ENCODE data around the gene TBC1D19. TPM values are rescaled to one million over a fixed set of nuclear protein-coding genes. Genes with fewer than 3 reads are reported as not detected.
"Not testable (repeated sequence)": the region's sequence is repeated elsewhere in the genome, so short reads cannot be mapped to it uniquely, and the experiment has no call there.

TBC1D19 gene
- total and polyA plus RNA-seq, 4 donors, result 2.1 to 41.6 (median 8.3) TPM

- no peaks in the 10 kb centered on the region for H3K27me3 ChIP-seq (ENCODE audit: control insufficient read depth in 3 of 3, insufficient read depth in 3 of 3, low read length in 2 of 3)
- TF ChIP-seq, protein P1, sequence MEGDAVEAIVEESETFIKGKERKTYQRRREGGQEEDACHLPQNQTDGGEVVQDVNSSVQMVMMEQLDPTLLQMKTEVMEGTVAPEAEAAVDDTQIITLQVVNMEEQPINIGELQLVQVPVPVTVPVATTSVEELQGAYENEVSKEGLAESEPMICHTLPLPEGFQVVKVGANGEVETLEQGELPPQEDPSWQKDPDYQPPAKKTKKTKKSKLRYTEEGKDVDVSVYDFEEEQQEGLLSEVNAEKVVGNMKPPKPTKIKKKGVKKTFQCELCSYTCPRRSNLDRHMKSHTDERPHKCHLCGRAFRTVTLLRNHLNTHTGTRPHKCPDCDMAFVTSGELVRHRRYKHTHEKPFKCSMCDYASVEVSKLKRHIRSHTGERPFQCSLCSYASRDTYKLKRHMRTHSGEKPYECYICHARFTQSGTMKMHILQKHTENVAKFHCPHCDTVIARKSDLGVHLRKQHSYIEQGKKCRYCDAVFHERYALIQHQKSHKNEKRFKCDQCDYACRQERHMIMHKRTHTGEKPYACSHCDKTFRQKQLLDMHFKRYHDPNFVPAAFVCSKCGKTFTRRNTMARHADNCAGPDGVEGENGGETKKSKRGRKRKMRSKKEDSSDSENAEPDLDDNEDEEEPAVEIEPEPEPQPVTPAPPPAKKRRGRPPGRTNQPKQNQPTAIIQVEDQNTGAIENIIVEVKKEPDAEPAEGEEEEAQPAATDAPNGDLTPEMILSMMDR (IDR thresholded peaks at IDR 0.05; ENCODE audit: control extremely low read depth, extremely low read depth), result no peak
- no peak overlapping the region for H3K27ac ChIP-seq (ENCODE audit: low read depth in 1 of 2, low read length in 1 of 2)
- peaks cover 1 to 9% (median 3%) of the 10 kb centered on the region in 4 donors for H3K36me3 ChIP-seq (ENCODE audit: control insufficient read depth in 4 of 4, insufficient read depth in 4 of 4, low read length in 4 of 4)
- no peak overlapping the region for H3K4me3 ChIP-seq
- no peak overlapping the region for H3K9ac ChIP-seq (ENCODE audit: insufficient read depth in 1 of 2, low read length in 2 of 2)
- H3K9me3 ChIP-seq (ENCODE audit: control insufficient read depth in 4 of 4, insufficient read depth in 3 of 4, low read length in 3 of 4), result peaks cover 0 to 1% (median 0%) of the 10 kb centered on the region in 4 donors
- DNase-seq (no peak), ATAC-seq (ENCODE audit: insufficient read depth, low FRiP score) (no peak)
- 95 to 98% methylated on average over 4 of the region's 4 CpGs for WGBS, 2 donors
- no peaks in the 10 kb centered on the region for H3K4me1 ChIP-seq (ENCODE audit: control insufficient read depth in 5 of 5, insufficient read depth in 5 of 5, low read length in 5 of 5)
These were observed 108.3 kb downstream of the TBC1D19 start for GRCh38 chr4:26692014-26692726.

GRCh38 chr4:26694131-26694530, 110.2 kb downstream of the TBC1D19 start:
- not testable (repeated sequence) for H3K9me3 ChIP-seq (ENCODE audit: control insufficient read depth in 4 of 4, insufficient read depth in 3 of 4, low read length in 3 of 4); H3K36me3 ChIP-seq (ENCODE audit: control insufficient read depth in 4 of 4, insufficient read depth in 4 of 4, low read length in 4 of 4); H3K4me1 ChIP-seq (ENCODE audit: control insufficient read depth in 5 of 5, insufficient read depth in 5 of 5, low read length in 5 of 5); DNase-seq; H3K4me3 ChIP-seq; ATAC-seq (ENCODE audit: insufficient read depth, low FRiP score); H3K27ac ChIP-seq (ENCODE audit: low read depth in 1 of 2, low read length in 1 of 2); H3K9ac ChIP-seq (ENCODE audit: insufficient read depth in 1 of 2, low read length in 2 of 2); H3K27me3 ChIP-seq (ENCODE audit: control insufficient read depth in 3 of 3, insufficient read depth in 3 of 3, low read length in 2 of 3)
- WGBS, 2 donors, result 97% methylated on average over 13 of the region's 13 CpGs

DNA sequence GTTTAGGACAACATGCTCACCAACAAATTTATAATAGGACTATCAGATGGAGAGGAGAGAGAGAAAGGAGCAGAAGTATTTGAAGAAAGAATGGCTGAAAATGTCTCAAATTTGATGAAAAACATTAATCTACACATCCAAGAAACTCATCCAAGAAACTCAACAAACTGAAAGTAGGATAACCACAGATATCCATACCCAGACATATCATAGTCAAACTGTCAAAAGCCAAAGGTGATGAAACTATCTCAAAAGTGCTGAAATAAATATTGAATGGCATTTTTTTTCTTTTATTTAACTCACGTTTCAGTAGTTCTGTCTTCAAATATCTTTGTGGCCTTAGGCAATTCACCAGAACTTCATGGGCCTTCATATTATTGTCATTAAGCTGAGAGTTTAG, 116.2 kb downstream of the TBC1D19 start:
- Histone ChIP-seq H3K4me1 (ENCODE audit: control insufficient read depth in 5 of 5, insufficient read depth in 5 of 5, low read length in 5 of 5) (no peaks in the 10 kb centered on the region), H3K27ac (ENCODE audit: low read depth in 1 of 2, low read length in 1 of 2) (no peak overlapping the region), H3K9ac (ENCODE audit: insufficient read depth in 1 of 2, low read length in 2 of 2) (no peak overlapping the region), H3K9me3 (ENCODE audit: control insufficient read depth in 4 of 4, insufficient read depth in 3 of 4, low read length in 3 of 4) (no peaks in the 10 kb centered on the region), H3K36me3 (ENCODE audit: control insufficient read depth in 4 of 4, insufficient read depth in 4 of 4, low read length in 4 of 4) (no peaks in the 10 kb centered on the region), H3K27me3 (ENCODE audit: control insufficient read depth in 3 of 3, insufficient read depth in 3 of 3, low read length in 2 of 3) (no peaks in the 10 kb centered on the region), H3K4me3 (no peak overlapping the region)
- no peak for ATAC-seq (ENCODE audit: insufficient read depth, low FRiP score)
- TF ChIP-seq, protein P1 (IDR thresholded peaks at IDR 0.05; ENCODE audit: control extremely low read depth, extremely low read depth), result no peak
- no peak for DNase-seq
- WGBS, 2 donors, result 88% methylated on average over 1 of the region's 1 CpG

GRCh38 chr4:26701095-26701494, 117.2 kb downstream of the TBC1D19 start:
- Histone ChIP-seq H3K36me3 (ENCODE audit: control insufficient read depth in 4 of 4, insufficient read depth in 4 of 4, low read length in 4 of 4) (peaks cover 0 to 4% (median 0%) of the 10 kb centered on the region in 4 donors), H3K27me3 (ENCODE audit: control insufficient read depth in 3 of 3, insufficient read depth in 3 of 3, low read length in 2 of 3) (no peaks in the 10 kb centered on the region), H3K9me3 (ENCODE audit: control insufficient read depth in 4 of 4, insufficient read depth in 3 of 4, low read length in 3 of 4) (no peaks in the 10 kb centered on the region), H3K27ac (ENCODE audit: low read depth in 1 of 2, low read length in 1 of 2) (no peak overlapping the region), H3K9ac (ENCODE audit: insufficient read depth in 1 of 2, low read length in 2 of 2) (no peak overlapping the region), H3K4me1 (ENCODE audit: control insufficient read depth in 5 of 5, insufficient read depth in 5 of 5, low read length in 5 of 5) (no peaks in the 10 kb centered on the region), H3K4me3 (no peak overlapping the region)
- WGBS, 2 donors, result 76 to 78% methylated on average over 2 of the region's 2 CpGs
- no peak for ATAC-seq (ENCODE audit: insufficient read depth, low FRiP score)
- DNase-seq, result no peak
- TF ChIP-seq, protein P1 (IDR thresholded peaks at IDR 0.05; ENCODE audit: control extremely low read depth, extremely low read depth), result no peak
